HepG2 (cell line): ENCODE measurements around the gene PPY. TPM values are rescaled to one million over a fixed set of nuclear protein-coding genes. Genes with fewer than 3 reads are reported as not detected.

ENCODE experiments used
- ATAC-seq: fragments of 200-7000 bp; cut with Tn5 transposase; 3 replicates; pipeline ENCODE4 v1.9.1; 2020; ENCODE audit warnings: mild to moderate bottlenecking, moderate library complexity
- BruUV-seq: library from RNA; stranded (reverse); fragments of 400-500 nt; replicated peaks from 2 replicates; lab custom pipeline; 2021; lab: Mats Ljungman, UMichigan
- CTCF ChIA-PET: fragments of 300-600 bp; formaldehyde crosslinking; extraction: SDS; loops from one replicate; lab custom pipeline; 2021; ENCODE audit warnings: low total read pairs, inconsistent platforms, low intra/inter-chr PET ratio; lab: Yijun Ruan, JAX
- POLR2A ChIA-PET: fragments of 350-600 bp; sonication (Branson Sonifier 250); formaldehyde crosslinking; loops from one replicate; lab custom pipeline; 2020; ENCODE audit warnings: antibody characterized with exemption, inconsistent platforms; lab: Yijun Ruan, JAX
- DNase-seq: peaks from one replicate; pipeline ENCODE4 v3.0.0-alpha.2; 2015; ENCODE audit warnings: low spot score
- FAIRE-seq: peaks from 3 replicates; lab custom pipeline; 2011; peaks lifted over from hg19 to GRCh38; lab: Jason Lieb, UNC
- H2AFZ ChIP-seq: one replicate; pipeline ENCODE4 v1.6.1; 2011; ENCODE audit warnings: low read length, inconsistent platforms
- H3K27ac ChIP-seq: fragments of 300-600 bp; 3 replicates; pipeline ENCODE4 v1.8.0; 2011; ENCODE audit warnings: mixed run types, mild to moderate bottlenecking, mixed read lengths, low read length, inconsistent platforms; ENCODE audit not compliant: insufficient read depth; ENCODE audit errors: extremely low read length
- H3K27me3 ChIP-seq, 2 experiments: fragments of 200-600 bp in 1 of 2; 2 replicates in 1 of 2; 3 replicates in 1 of 2; pipeline versions ENCODE4 v1.6.0 to v1.8.0; 2011; ENCODE audit warnings: low read length in 2 of 2, mild to moderate bottlenecking in 2 of 2, moderate library complexity in 2 of 2, inconsistent platforms in 1 of 2; ENCODE audit not compliant: insufficient read depth in 2 of 2, control insufficient read depth in 1 of 2
- H3K36me3 ChIP-seq, 2 experiments: fragments of 200-600 bp in 1 of 2; replicated peaks in 1 of 2; 2 replicates in 1 of 2; 3 replicates in 1 of 2; pipeline versions ENCODE4 v1.5.1 to v1.8.0; 2011; ENCODE audit warnings: low read length in 2 of 2, inconsistent platforms in 1 of 2; ENCODE audit not compliant: insufficient read depth in 2 of 2, control insufficient read depth in 1 of 2
- H3K4me1 ChIP-seq: 2 replicates; pipeline ENCODE4 v1.5.1; 2012; ENCODE audit warnings: low read length, inconsistent platforms; ENCODE audit not compliant: insufficient read depth
- H3K4me2 ChIP-seq: 2 replicates; pipeline ENCODE4 v1.6.0; 2011; ENCODE audit warnings: low read depth, low read length, inconsistent platforms
- H3K4me3 ChIP-seq, 3 experiments: fragments of 200-600 bp in 1 of 3; sonication (generic), shearing (Covaris generic) in 1 of 3; replicated peaks in 1 of 3; 2 replicates each; pipeline ENCODE4 v1.5.1; 2011 to 2016; ENCODE audit warnings: low read length in 3 of 3, inconsistent platforms in 2 of 3, low read depth in 2 of 3, mild to moderate bottlenecking in 2 of 3, control low read depth in 1 of 3, mixed read lengths in 1 of 3; ENCODE audit not compliant: insufficient read depth in 1 of 3
- H3K79me2 ChIP-seq: one replicate; pipeline ENCODE4 v1.6.1; 2011; ENCODE audit warnings: low read length, inconsistent platforms; ENCODE audit not compliant: insufficient read depth
- H3K9ac ChIP-seq: 2 replicates; pipeline ENCODE4 v1.6.0; 2011; ENCODE audit warnings: mild to moderate bottlenecking, low read depth, low read length, inconsistent platforms; ENCODE audit not compliant: insufficient read depth
- H3K9me3 ChIP-seq: 2 replicates; pipeline ENCODE4 v1.5.1; 2012; ENCODE audit warnings: mild to moderate bottlenecking, low read length
- H4K20me1 ChIP-seq: 2 replicates; pipeline ENCODE4 v1.6.0; 2011; ENCODE audit warnings: inconsistent platforms, mild to moderate bottlenecking, low read length, moderate library complexity; ENCODE audit not compliant: insufficient read depth
- GTF3A ChIP-seq: sonication (generic); formaldehyde crosslinking; conservative IDR thresholded peaks from 2 replicates; pipeline ENCODE4 v1.4.0; 2020; ENCODE audit warnings: mild to moderate bottlenecking, missing genetic modification reagents
- IKZF1 ChIP-seq: fragments of 450-650 bp; IDR thresholded peaks from 2 replicates; pipeline ENCODE4 v1.7.1; 2016
- KDM4B ChIP-seq: sonication (generic); formaldehyde crosslinking; IDR thresholded peaks from 2 replicates; pipeline ENCODE4 v1.4.0; 2020; ENCODE audit warnings: missing genetic modification reagents
- LCORL ChIP-seq, 2 experiments: fragments of 450-650 bp in 1 of 2; sonication (generic) in 1 of 2; formaldehyde crosslinking in 1 of 2; IDR thresholded peaks; 2 replicates each; pipeline versions ENCODE4 v1.5.0 to v1.6.1; 2017 to 2020; ENCODE audit warnings: antibody characterized with exemption in 1 of 2, missing genetic modification reagents in 1 of 2
- MAFF ChIP-seq: IDR thresholded peaks from 2 replicates; pipeline ENCODE4 v1.6.1; 2011; ENCODE audit warnings: low read depth, low read length, improper control_type of control experiment
- MAFK ChIP-seq, 2 experiments: IDR thresholded peaks in 1 of 2; conservative IDR thresholded peaks in 1 of 2; 2 replicates each; pipeline ENCODE4 v1.6.1; 2011; ENCODE audit warnings: improper control_type of control experiment in 2 of 2, low read length in 2 of 2
- MTA3 ChIP-seq: sonication (generic); formaldehyde crosslinking; IDR thresholded peaks from 2 replicates; pipeline ENCODE4 v1.4.0; 2020; ENCODE audit warnings: missing genetic modification reagents
- MTF2 ChIP-seq: sonication (generic); formaldehyde crosslinking; IDR thresholded peaks from 2 replicates; pipeline ENCODE4 v1.5.0; 2020; ENCODE audit warnings: missing genetic modification reagents, borderline replicate concordance
- REL ChIP-seq: sonication (generic); formaldehyde crosslinking; conservative IDR thresholded peaks from 2 replicates; pipeline ENCODE4 v1.8.0; 2022; ENCODE audit warnings: mild to moderate bottlenecking, missing genetic modification reagents, moderate library complexity
- TSC22D2 ChIP-seq: sonication (generic); formaldehyde crosslinking; IDR thresholded peaks from 2 replicates; pipeline ENCODE4 v1.5.1; 2020; ENCODE audit warnings: missing genetic modification reagents, mild to moderate bottlenecking, borderline replicate concordance
- WIZ ChIP-seq: sonication (generic); formaldehyde crosslinking; IDR thresholded peaks from 2 replicates; pipeline ENCODE4 v1.5.1; 2020; ENCODE audit warnings: mild to moderate bottlenecking, missing genetic modification reagents
- ZNF543 ChIP-seq: sonication (generic); formaldehyde crosslinking; IDR thresholded peaks from 2 replicates; pipeline ENCODE4 v1.4.0; 2020; ENCODE audit warnings: mild to moderate bottlenecking, missing genetic modification reagents
- WGBS: methylation state at CpG from one replicate; pipeline ENCODE4 v1.1.6; 2017; ENCODE audit warnings: low lambda C conversion rate; 5-methylcytosine and 5-hydroxymethylcytosine counted together
- in situ Hi-C: cut with HindIII; loops from 2 replicates; pipeline ENCODE4 v1.10.0; 2017; ENCODE audit warnings: low pct_unique_long_range_greater_than_20kb; ENCODE audit not compliant: extremely low pct_ligation_motif_present
- intact Hi-C: fragments of 100-400 bp; cut with micrococcal nuclease; formaldehyde crosslinking; loops from one replicate; pipeline ENCODE4 v1.10.0; 2022; ENCODE audit not compliant: unreplicated experiment
- polyA plus RNA-seq, 8 experiments: library from polyadenylated mRNA; depleted of rRNA in 3 of 8; stranded (reverse) in 7 of 8; unstranded in 1 of 8; fragments of >200 nt; fragmentation: Illumina TruSeq in 4 of 8; extraction: Trizol in 4 of 8; gene quantifications; 2 replicates each; pipeline versions ENCODE4 v1.2.1 to v1.2.3, GENCODE V29; 2011 to 2016; ENCODE audit warnings: low read depth in 4 of 8, missing spikeins in 1 of 8, mixed read lengths in 1 of 8; ENCODE audit not compliant: insufficient read depth in 1 of 8
- total RNA-seq, 5 experiments: library from RNA; depleted of rRNA; stranded (reverse); fragments of >200 nt; fragmentation: Illumina TruSeq; extraction: Trizol; gene quantifications; 2 replicates each; pipeline ENCODE4 v1.2.3, GENCODE V29; 2016; ENCODE audit warnings: low read depth in 1 of 5

PPY gene
- total and polyA plus RNA-seq, 2 of the 13 experiments (the other 11 are each of a cell fraction or from before 2014, with no cell fraction given), result not detected

DNA sequence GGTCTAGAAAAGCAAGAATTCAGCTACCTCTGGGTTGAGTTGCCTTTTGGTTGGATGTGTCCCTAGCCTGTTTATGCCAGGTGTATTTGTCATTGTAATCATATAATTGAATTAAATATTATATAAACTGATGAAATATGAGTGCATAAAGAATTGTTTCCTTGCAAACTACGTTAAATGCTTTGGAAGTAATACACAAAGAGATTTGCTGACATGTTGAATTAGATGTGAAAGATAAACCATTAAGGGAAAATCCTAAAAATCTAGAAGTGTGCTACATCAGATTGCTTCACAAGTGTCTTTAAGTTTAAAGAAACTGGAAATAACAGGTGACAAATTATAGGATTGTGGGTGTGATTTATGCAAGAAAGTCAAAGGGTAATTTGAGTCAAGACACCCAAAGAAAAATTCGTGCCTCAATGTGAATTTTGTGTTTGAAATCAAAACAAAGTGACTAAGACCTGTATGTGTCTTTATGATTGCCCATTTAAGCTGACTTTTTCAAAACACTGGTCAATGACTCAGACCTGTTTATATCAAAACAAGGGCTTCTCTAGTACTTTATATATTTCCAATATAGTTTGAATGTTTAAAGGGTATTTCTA is 16.6 kb upstream of the PPY start:
- ChIA-PET POLR2A (no interaction called here), CTCF (no interaction called here)
- FAIRE-seq (peak; percentile 34), DNase-seq (no peak), ATAC-seq (no peak)
- H3K9ac ChIP-seq, result no peak overlapping the region
- no peak overlapping the region for H3K4me3 ChIP-seq
- BruUV-seq, result no TSS peak
- H4K20me1 ChIP-seq, result no peaks in the 10 kb centered on the region
- H2AFZ ChIP-seq, result no peak overlapping the region
- in situ Hi-C loops, result no loop called here
- TF ChIP-seq MAFF, result peak; percentile 45; the same call in 1 of the 2 replicates
- TF ChIP-seq GTF3A (CRISPR knock-in tag), result no peak
- peak; percentile 40 to 67 for TF ChIP-seq MAFK (conservative IDR thresholded peaks at IDR 0.05 in 1 of 2, IDR thresholded peaks at IDR 0.05 in 1 of 2; ENCODE audit: low read length in 2 of 2)
- H3K27ac ChIP-seq, result no peak overlapping the region
- intact Hi-C loops, result no loop called here
- no peak overlapping the region for H3K4me2 ChIP-seq
- no peaks in the 10 kb centered on the region for H3K36me3 ChIP-seq
- H3K9me3 ChIP-seq, result no peaks in the 10 kb centered on the region
- H3K27me3 ChIP-seq, result peaks cover 9 to 78% of the 10 kb centered on the region in 2 experiments
- WGBS, result 3% methylated on average over 2 of the region's 2 CpGs
- H3K4me1 ChIP-seq, result no peaks in the 10 kb centered on the region
- no peaks in the 10 kb centered on the region for H3K79me2 ChIP-seq

DNA sequence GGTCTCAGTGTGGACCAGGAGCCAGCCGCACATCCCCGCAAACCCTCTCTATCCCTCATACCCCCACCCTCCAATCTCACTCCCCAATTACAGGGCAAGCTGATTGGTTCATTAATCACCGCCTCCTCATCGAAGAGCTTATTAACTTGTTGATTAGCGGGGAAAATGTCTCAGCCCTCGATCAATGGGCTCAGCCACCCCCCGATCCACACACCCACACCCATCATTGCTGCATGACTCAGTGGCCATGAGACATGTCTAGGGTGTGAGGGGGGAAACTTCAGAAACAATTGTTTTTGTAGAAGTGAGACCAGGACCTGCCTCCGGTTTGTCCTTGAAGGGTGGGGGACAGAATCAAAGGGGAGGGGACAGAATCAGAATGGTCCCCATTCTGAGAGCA is 13.9 kb upstream of the PPY start:
- ATAC-seq (no peak), FAIRE-seq (no peak), DNase-seq (no peak)
- peaks cover 14% of the 10 kb centered on the region for H3K4me1 ChIP-seq
- H3K36me3 ChIP-seq, result no peaks in the 10 kb centered on the region
- TF ChIP-seq TSC22D2 (CRISPR knock-in tag), result no peak
- TF ChIP-seq REL (CRISPR knock-in tag), result no peak
- TF ChIP-seq LCORL (IDR thresholded peaks at IDR 0.05), result no peak
- no peak for TF ChIP-seq LCORL (CRISPR knock-in tag; IDR thresholded peaks at IDR 0.05)
- no peak for TF ChIP-seq ZNF543 (CRISPR knock-in tag)
- no peak for TF ChIP-seq MTA3 (CRISPR knock-in tag)
- TF ChIP-seq KDM4B, result no peak
- no peak for TF ChIP-seq IKZF1
- TF ChIP-seq WIZ (CRISPR knock-in tag), result no peak
- no peak for TF ChIP-seq MTF2 (CRISPR knock-in tag)
- no peak overlapping the region for H3K4me2 ChIP-seq
- H2AFZ ChIP-seq, result no peak overlapping the region
- H3K27ac ChIP-seq, result no peak overlapping the region
- no peaks in the 10 kb centered on the region for H3K79me2 ChIP-seq
- H3K9ac ChIP-seq, result no peak overlapping the region
- H3K27me3 ChIP-seq, result peaks cover 17 to 83% of the 10 kb centered on the region in 2 experiments; a peak in 4 of 5 replicates
- ChIA-PET POLR2A (no interaction called here), CTCF (no interaction called here)
- in situ Hi-C loops (no loop called here), intact Hi-C loops (no loop called here)
- H4K20me1 ChIP-seq, result no peaks in the 10 kb centered on the region
- 39% methylated on average over 8 of the region's 8 CpGs for WGBS
- H3K4me3 ChIP-seq, result no peak overlapping the region
- no peaks in the 10 kb centered on the region for H3K9me3 ChIP-seq
- BruUV-seq, result no TSS peak
